HG03039 (cell line): Measurements from ENCODE around the gene PGBD5.

Experiments used
- ATAC-seq: cut with Tn5 transposase; IDR thresholded peaks from one replicate; pipeline ENCODE4 v1.9.1; 2021; ENCODE audit warnings: mild to moderate bottlenecking, moderate library complexity; ENCODE audit not compliant: unreplicated experiment

PGBD5 gene

DNA sequence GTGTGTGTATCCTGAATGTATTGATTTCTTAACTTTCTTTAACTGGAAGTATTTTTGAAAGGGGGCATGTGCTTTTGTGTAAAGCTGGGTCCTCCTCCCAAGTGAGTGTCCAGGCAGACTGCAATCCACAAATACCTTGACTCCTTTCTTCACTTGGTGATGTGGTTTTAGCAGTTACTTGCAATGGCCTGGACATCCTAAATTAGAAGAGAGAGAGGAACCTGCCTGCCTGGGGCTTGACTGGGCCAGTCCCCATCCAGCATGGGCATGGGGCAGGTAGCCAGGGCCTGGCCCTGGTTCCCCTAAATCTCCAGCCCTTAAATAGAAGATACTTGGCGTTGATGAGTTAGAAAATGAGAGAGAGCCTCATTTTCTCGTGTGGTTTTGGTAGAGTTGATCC lies 159.7 kb downstream of the PGBD5 start:
- ATAC-seq, result no peak

DNA sequence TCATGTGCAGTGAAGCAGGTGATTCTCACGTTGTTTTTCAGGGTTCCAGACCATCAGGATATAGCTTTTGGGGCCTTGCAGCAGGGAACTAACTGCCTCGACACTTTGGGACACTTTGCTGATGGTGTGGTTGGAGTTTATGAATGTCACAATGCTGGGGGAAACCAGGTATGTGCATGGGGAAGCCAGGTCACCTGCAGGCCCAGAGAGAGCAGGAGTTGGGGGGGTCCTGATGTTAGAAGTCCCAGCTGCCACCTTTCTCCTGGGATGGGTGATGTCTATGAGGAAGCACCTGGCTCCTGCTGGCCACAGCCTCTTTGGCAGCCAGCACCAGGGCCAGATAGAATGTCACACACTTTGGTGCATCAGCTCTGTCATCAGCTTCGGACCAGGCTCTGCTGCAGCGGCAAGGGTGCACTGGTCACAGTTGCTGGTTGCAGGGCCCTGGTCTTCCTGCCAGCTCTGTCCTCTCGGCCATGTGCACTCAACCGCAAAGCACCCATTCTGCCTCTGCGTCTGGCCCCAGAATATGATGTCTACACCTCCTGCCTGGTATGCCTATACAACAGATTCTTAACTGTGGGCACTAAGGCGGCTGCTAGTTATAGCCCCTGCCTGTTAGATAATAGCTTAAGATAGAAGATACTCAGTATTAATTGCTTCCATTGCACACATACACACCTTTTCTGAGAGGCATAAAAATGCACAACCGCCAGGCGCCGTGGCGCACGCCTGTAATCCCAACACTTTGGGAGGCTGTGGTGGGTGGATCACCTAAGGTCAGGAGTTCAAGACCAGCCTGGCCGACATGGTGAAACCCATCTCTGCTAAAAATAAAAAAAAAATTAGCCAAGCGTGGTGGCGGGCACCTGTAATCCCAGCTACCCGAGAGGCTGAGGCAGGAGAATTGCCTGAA lies 160.7 kb downstream of the PGBD5 start:
- ATAC-seq, result no peak
